ENCODE data around the gene BCAN.
"Not testable (repeated sequence)": the region's sequence is repeated elsewhere in the genome, so short reads cannot be mapped to it uniquely, and the experiment has no call there.

The BCAN gene

DNA sequence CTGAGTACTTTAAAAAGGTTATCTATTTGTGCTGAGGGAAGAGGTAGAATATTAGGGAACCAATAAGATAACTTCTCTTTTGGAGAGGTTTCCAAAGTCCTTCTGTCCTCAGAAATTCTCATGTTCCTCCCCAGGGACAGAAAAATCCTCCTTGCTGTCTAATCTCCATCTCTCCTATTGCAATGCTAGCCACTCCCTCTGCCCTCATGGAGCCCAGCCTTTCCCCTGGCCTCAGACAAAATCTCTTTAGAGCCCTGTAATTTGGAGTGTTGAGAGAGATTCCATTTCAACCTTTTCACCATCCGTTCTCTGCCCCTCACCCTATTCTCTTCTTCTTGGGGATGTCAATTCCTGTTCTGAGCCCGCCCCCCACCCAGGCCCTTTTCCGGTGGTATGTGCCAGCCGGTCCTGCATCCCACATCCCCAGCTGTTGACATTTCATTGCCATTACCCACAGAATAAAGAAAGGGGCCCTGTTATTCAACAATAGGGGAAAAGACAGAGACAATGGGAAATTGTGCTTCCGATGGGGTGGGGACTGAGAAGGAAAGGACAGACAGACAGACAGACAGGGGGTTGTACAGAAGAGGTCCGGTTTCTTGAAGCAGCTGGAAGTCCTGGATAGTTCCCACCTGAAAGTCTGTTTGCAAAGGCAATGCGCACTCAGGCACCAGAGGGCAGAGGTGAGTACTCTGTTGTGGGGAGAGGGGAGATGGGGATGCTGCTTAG lies 22.9 kb upstream of the BCAN start, which contains the start of gene HAPLN2:
Gene HAPLN2 (plus strand): TSS at position 563 of the 729 bp plus-strand sequence. CDS start 4,076 bp downstream, outside the sequence.
- DNase-seq: no peak

DNA sequence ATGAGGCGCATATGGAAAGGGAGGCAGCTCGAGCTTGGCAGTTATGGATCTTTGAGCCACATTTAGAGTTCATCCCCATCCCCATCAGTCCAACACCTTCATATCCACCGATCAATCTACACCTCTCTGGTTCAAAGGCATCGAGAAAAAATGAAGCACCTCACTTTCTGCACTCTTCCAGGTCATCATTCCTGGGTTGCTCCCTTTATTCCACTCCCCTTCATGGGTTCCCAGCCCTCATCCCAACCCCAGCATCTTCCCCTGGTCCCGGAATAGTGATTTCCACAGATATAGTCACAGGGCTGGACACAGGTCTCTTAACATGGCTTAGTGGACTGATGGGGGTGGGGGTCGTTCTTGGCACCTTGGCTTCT lies 22.3 kb upstream of the BCAN start:
- no peak for DNase-seq

- no peak for DNase-seq
Measured at GRCh38 chr1:156622581-156623297, 19.2 kb upstream of the BCAN start.

GRCh38 chr1:156623946-156624813 lies 17.7 kb upstream of the BCAN start:
- no peak for DNase-seq

GRCh38 chr1:156624814-156625435 lies 17.0 kb upstream of the BCAN start:
- DNase-seq: no peak

DNA sequence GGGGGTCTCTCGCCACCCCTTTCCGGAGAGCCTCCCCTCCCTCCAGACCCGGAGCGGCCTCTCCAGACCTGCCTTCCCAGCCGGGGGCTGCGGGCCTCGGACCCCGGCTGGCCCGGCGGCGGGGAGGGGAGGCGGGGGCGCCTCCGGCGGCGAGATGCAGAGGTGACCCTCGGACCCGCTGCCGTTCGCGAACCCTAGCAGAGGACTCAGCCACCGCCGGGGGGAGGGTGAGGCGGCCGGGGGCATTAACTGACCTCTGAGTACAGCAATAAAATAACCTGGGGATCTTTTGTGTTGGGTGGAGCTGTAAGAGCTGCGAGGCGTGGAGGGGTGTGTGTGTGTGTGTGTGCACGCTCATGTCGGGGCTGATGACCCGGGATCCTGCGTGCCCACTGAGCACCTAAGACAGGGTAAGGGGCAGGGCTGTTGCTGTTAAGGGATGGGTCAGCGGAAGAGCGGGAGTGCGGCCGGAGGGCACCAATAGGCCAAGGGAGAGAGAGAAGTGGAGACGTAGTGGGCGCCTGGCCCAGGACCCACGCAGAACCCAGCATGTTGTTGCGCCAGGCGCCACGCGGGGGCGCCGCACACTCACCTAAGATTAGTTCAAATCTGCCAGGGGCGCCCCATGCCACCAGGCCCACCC lies 16.4 kb upstream of the BCAN start:
- DNase-seq: no peak

GRCh38 chr1:156626079-156626438 lies 15.9 kb upstream of the BCAN start:
- DNase-seq: no peak

- DNase-seq: no peak
Measured at GRCh38 chr1:156627313-156627880, 14.5 kb upstream of the BCAN start.

DNA sequence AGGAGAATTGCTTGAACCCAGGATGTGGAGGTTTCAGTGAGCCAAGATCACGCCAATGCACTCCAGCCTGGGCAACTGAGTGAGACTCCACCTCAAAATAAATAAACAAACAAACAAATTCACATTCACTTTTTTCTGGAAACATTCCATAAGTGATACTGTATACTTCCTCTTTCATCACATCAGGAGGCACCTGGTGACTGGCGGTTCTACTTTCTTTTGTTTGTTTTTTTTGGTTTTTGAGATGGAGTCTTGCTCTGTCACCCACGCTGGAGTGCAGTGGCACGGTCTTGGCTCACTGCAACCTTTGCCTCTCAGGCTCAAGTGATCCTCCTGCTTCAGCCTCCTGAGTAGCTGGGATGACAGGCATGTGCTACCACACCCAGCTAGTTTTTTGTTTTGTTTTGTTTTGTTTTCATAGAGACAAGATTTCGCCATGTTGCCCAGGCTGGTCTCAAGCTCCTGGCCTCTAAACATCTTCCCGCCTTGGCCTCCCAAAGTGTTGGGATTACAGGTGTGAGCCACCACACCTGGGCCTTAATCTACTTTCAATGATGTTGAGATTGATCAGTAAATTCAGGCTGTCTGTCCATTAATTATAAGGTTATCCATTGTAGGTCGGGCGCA lies 12.0 kb upstream of the BCAN start:
- DNase-seq: no peak

- not testable (repeated sequence) for DNase-seq
Measured at GRCh38 chr1:156631152-156631551, 10.8 kb upstream of the BCAN start.

GRCh38 chr1:156632355-156632754 lies 9.6 kb upstream of the BCAN start:
- DNase-seq: no peak

- DNase-seq: no peak
Measured at GRCh38 chr1:156638189-156638985, 3.5 kb upstream of the BCAN start.

DNA sequence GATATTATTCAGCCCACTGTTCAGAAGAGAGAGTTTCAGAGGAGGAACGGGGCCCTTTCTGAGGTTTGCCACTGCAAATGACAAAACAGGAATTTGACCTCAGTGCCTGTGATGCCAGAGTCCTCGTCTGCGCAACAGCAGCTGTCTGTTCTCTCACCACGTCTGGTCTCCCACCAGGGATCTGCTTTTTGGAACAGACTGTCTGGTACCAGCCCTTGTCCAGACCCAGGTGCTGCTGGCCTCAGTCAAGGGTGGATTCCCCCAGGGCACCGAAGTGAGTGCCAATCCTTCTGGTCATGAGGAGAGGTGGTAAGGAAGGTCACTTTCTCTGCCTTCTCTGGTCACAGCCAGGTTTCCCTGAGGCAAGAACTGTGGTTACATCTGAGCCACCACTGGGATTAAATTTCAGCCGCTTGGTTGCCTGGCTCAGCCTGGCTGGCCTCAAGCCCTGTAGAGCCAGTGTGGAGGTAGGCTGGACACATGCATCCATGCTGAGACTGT lies 2.3 kb upstream of the BCAN start:
- DNase-seq: no peak

DNA sequence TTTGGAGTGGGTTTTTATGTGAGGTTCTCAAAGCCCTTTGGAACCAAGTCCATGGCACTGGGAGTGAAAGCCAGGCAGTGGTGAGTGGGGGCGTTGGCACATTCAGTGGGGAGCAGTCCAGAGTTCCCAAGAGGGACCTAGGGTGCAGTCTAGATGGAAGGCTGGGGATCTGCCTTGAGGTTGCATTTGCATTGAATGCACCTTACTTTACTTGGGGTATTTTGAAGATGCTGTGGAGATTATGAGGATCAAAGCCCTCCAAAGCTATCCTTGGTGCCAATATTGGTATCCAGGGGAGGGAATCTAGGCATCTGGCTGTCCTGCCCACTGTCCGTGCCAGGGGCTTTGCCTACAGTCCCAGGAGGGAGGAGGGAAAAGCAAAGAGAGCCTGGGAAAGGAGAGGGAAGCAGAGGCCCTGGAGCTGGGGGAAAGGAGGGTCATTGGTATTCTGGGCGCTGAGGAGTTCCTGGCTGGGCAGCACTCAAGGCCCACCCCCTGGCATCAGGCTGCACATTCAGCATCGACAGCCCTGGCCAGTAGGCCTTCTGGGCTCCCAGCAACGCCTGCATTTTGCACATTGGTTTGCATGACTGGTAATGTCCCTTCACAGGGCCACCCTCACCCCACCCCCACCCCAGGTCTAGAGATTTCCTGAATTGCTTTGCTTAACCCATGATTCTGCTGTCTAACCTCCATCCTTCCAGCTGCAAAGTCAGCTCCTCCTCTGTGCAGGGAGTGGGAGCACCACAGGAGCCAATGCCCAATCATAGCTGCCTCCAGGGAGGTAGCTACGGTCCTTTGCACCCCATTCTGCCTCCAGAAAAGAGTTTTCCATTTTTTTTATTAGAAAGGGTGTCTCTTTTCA lies 843 bp upstream of the BCAN start:
- no peak for DNase-seq

DNA sequence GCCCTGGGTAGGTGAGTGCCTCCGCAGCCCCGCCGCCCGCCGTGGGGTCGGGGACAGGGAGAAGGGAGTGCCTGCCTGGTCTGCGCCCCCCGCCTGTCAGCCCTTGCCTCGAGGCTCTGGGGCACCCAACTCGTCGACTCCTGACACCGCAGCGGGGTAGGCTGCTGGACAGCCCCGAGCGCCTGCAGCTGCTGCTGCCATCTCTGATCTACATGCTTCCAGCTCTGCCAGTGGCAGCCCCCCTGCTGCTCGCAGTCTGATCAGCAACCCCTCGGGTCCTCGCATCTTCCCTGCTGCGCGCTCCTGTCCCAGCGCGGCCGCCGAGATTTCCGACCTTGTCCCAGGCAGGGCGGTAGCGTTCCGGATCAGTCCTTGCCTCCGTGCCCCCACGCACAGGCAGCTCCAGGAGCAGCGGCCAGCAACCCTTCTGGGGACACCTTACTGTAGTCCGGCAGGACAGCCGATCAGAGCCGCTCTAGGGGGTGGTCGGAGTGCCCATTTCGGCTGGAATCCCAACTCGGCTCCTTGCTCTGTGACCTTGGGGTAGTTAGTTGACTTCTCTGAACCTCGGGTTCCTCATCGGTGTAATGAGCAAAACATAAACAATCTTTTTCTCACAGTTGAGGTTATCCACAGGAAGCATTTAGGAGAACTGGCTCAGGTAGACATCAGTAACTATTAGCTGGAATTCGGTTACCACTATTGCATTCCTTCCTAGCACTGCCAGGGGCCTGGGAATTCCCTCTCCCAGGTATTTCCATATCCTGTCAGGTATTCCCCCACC lies 540 bp downstream of the BCAN start:
- no peak for DNase-seq

- DNase-seq: no peak
Measured at GRCh38 chr1:156643049-156643777, 1.3 kb downstream of the BCAN start.

DNA sequence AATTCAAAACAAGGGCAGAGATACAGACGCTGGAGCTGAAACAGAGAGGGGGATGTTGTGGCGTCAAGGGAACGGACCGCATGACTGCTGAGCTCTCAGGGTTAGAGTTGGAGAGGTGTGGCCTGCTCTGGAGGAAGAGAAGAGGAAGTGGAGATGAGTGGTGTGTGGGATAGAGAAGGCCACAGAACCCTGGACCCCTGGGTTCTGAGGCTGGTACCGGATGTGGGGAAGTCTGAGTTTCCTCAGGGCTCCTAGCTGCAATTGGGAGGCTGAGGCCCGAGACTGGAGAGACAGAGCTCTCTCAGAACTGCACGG lies 1.8 kb downstream of the BCAN start:
- no peak for DNase-seq

- DNase-seq: no peak
Measured at GRCh38 chr1:156644146-156644545, 2.2 kb downstream of the BCAN start.
